GM15510 (cell line): ENCODE measurements around the gene LPAR1.

Experiments
- POLR2A ChIP-seq: IDR thresholded peaks from 3 replicates; pipeline ENCODE4 v1.6.1; 2011; ENCODE audit warnings: borderline replicate concordance; ENCODE audit not compliant: insufficient read length; ENCODE audit errors: extremely low read depth

LPAR1 gene

GRCh38 chr9:110968096-110968495, 70.2 kb downstream of the LPAR1 start:
- TF ChIP-seq POLR2A: no peak

GRCh38 chr9:110967196-110967595, 71.1 kb downstream of the LPAR1 start:
- TF ChIP-seq POLR2A: no peak

GRCh38 chr9:110960288-110960687, 78.0 kb downstream of the LPAR1 start:
- TF ChIP-seq POLR2A: no peak

- TF ChIP-seq POLR2A: no peak
Measured at GRCh38 chr9:110958847-110959246, 79.4 kb downstream of the LPAR1 start.

- no peak for TF ChIP-seq POLR2A
Measured at GRCh38 chr9:110954822-110955291, 83.4 kb downstream of the LPAR1 start.

- TF ChIP-seq POLR2A: no peak
Measured at GRCh38 chr9:110952540-110952859, 85.8 kb downstream of the LPAR1 start.

GRCh38 chr9:110951805-110952539, 86.3 kb downstream of the LPAR1 start:
- TF ChIP-seq POLR2A: no peak

- no peak for TF ChIP-seq POLR2A
Measured at GRCh38 chr9:110950041-110950645, 88.1 kb downstream of the LPAR1 start.

- no peak for TF ChIP-seq POLR2A
Measured at GRCh38 chr9:110949081-110949480, 89.2 kb downstream of the LPAR1 start.

- no peak for TF ChIP-seq POLR2A
Measured at GRCh38 chr9:110947491-110948044, 90.7 kb downstream of the LPAR1 start.

GRCh38 chr9:110942522-110942921, 95.7 kb downstream of the LPAR1 start:
- TF ChIP-seq POLR2A: no peak

- no peak for TF ChIP-seq POLR2A
Measured at GRCh38 chr9:110940951-110941557, 97.2 kb downstream of the LPAR1 start.

- TF ChIP-seq POLR2A: no peak
Measured at GRCh38 chr9:110939573-110939972, 98.7 kb downstream of the LPAR1 start.

- TF ChIP-seq POLR2A: no peak
Measured at GRCh38 chr9:110939047-110939446, 99.2 kb downstream of the LPAR1 start.

GRCh38 chr9:110938242-110938641, 100.0 kb downstream of the LPAR1 start:
- TF ChIP-seq POLR2A: no peak
